GM18868 (cell line): ENCODE measurements around the gene LHX3.

ENCODE experiments used
- ATAC-seq: cut with Tn5 transposase; IDR thresholded peaks from one replicate; pipeline ENCODE4 v1.9.1; 2021; ENCODE audit warnings: mild to moderate bottlenecking, moderate library complexity; ENCODE audit not compliant: unreplicated experiment

LHX3 gene

DNA sequence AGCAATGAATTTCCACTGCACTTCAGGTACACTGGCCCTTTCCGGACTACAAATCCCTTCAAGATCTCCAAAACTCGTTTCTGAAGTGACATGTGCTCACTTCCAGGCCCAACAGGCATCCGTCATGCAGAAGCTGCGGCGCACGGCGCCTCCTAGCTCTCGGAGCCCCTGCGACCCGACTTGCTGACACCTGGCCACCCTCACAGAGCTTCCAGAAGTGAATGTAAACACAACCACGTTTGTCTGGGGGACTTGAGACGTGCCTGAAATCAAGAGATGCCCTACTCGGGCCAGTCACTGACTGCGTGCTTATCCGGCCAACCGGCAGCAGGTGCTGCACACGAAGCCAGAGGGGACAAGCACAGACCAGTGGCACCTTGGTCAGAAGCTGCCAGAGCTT is 4.9 kb upstream of the LHX3 start:
- no peak for ATAC-seq

DNA sequence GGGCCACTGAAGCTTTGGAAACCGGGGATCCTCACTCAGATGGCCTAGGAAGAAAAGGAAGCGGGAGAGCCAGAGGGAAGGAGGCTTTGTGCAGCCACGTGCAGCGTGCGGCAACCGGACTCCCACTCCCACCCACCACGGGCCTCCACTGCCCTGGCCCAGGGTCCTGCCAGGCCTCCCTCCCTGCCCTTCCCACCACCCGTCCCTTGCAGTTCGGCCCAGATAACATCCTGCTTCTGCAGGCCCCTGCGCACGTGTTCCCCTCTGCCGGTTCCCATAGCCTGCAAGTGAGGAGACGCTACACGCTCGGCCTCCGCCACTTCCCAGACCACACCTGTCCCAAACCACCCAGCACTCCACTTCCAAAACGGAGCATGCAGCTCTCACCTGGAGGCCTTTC is 4.3 kb upstream of the LHX3 start:
- ATAC-seq: no peak

DNA sequence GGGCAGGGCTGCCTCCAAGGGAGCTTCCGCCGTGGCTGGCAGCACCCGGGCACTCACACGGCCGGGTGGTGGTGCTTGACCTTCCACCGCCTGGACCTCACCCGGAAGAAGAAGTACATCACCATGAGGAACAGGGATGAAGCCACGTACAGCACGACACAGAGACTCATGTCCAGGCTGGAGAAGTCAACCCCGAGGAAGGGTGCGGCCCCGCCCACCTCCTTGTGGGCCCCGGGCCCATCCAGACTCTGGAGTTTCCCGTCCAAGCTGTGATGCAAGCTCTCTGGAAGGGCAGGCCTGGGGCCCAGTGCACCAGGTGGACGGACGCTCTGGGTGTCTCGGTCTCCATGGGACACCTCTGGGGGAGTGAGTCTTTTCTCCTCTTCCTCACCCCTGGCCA is 3.7 kb upstream of the LHX3 start:
- ATAC-seq: no peak

DNA sequence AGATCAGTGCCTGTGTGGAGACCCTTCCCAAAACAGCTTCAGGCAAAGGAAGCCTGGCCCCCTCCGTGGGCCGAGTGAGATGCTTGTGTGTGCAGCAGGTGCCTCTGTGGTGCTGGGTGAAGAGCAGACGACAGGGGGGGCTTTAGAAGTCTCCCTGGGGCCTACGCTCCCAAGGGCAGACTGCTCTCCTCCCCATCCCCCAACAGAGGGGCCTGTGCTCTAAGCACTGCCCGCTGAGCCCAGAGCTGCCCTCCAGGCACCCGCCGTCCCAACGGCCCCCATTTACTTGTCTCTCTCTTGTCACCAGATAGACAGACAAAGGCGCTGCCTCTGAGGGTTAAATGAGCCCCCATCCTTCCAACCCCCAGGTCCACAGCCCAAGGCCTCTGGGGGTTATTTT is 2.7 kb upstream of the LHX3 start:
- no peak for ATAC-seq

DNA sequence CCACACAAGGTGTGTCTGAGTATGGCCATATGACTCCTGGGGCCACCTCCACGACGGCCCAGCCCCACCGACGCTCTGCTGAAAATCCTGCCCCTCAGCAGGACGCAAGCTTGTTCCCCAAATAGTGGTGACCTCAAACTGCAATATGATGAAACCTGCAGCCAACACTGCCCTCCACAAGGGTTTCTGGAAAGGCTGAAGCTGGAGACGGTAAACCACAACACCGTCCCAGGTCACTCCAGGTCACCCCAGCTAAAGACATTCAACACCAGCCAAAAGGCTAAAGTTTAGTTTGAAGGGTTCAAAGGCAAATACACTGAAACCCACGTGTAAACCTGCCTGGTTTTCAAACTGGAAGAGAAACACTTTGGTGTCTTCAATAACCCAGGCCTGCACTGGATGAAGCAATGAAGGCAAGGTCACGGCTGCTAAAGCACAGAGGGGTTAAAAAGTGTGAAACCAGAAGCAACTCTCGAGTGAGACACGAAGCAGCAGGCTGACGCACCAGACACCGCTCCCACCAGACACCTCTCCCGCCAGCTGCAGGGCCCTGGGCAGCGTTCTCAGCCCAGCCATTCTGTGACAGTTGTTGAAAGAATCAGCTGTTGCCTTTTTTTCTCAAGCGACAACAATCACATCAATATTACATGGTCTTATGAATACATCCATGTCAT is 1.8 kb upstream of the LHX3 start:
- ATAC-seq: no peak

DNA sequence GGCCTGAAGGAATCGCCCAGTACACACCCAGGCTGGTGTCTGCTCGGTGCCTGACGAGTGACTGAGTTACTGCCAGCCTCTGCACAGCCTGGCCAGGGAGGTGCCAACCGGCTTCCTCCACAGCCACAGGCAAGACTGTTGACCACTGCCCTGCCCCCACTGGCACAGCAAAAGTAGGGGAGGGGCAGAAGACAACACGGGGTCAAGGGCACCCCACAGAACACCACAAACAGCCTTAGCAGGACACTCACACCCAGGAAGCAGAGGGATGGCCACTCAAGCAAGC is 722 bp upstream of the LHX3 start:
- ATAC-seq: no peak

DNA sequence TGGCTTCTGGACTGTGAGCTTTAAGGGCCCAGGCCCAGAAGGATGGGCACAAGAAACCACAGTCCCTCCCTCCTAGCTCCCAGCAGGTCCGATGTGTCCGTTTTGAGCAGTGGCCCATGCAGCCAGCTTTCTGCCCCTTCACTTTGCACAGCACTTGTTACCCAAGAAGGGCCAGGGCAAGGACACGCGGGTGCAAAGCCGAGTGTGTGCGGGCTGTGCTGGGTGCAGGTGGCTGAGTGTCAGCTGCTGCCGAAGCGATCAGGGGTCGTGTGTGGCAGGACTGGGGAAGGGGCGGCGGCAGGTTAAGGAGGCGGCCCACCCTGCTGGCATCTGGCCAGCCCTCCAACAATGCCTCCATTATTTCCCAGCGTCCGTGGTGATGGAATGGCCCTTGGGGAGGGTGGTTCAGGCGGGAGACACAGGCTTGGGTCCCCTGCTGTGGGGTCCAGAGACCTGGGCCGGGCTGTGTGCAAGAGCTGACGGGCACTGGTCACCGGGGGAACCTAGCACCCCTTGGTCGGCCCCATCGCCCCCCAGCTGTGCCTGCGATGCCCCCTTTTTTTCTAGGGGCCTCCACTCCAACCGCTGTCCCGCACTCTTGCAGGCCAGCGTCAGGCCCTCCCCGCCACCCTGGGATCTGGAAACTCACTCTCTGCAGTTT is 653 bp downstream of the LHX3 start:
- ATAC-seq: no peak

DNA sequence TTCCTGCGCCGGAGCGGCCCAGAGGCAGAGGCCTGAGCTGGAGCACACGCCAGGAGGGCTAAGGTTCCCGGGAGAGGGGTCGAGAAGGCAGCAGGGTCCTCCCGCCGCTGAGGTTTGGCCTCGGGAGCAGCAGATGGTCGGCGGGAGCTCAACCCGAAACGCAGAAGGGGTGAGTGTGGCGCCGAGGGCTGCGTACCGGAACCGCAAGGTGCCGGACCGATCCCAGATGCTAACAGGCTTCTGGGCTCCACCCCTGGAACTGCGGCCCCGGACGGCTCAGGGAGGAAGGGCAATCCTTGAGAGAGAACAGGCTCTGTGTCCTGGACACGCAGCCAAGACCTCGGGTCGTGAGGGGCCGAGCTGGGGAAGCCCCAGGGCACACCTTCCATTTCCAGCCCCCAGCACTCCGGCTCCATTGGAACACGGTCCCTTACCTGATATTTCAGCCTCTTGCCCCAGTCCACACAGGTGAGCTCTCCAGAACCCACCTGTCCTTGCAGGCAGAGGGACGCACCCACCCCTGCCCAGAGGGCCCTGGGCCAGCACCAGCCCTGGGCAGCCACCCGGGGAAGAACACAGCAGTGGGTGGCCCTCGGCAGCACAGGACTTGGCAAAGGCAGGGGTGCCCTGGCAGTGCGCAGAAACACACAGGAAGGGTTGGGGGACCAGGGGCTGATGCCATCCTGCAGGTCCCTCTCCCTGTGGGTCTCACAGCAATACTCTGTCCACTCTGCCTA is 1.4 kb downstream of the LHX3 start:
- no peak for ATAC-seq

DNA sequence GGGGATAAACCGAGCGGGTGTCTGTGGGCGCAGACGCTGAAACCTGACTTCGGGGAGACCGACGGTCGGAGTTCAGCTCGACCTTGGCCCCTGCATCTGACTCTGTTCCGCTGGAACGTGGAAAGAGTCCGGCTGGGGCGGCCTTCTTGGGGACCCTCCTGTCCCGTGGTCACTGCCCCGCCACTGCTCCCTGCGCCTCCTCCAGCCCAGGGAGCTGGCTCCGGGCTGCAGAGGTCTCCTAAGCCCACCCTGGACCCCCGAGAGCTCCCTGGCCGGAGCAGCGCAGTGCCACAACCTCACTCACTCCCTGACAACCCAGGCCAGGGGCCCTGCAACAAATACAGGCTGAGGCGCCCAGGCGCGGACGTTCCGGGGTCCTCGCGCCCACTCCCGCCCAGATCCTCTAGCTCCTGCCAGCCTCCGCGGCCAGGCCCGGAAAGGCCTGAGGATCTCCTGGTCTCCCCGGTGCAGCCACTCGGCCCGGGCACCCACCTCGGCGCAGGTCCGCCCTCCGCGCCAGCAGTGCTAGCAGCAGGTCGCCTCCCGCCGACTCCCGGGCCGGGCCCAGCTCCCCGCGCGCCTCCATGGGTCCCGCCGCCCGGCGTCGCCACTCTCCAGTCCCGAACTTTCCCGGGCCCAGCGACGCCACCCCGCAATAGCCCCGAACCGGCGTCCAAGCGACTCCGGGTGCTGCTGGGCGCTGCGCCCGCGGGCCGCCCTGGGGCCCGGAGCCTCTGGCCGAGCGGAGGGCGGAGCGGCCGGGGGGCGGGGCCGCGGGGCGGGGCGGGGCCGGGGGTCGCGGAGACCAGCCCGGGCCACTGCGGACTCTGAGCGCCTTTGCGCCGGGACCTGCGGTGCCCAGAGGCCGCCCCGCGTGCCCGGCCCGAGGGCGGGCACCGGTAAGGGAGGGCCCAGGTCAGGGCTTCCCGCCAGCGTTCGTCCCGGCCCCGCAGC is 2.2 kb downstream of the LHX3 start:
- ATAC-seq: no peak

DNA sequence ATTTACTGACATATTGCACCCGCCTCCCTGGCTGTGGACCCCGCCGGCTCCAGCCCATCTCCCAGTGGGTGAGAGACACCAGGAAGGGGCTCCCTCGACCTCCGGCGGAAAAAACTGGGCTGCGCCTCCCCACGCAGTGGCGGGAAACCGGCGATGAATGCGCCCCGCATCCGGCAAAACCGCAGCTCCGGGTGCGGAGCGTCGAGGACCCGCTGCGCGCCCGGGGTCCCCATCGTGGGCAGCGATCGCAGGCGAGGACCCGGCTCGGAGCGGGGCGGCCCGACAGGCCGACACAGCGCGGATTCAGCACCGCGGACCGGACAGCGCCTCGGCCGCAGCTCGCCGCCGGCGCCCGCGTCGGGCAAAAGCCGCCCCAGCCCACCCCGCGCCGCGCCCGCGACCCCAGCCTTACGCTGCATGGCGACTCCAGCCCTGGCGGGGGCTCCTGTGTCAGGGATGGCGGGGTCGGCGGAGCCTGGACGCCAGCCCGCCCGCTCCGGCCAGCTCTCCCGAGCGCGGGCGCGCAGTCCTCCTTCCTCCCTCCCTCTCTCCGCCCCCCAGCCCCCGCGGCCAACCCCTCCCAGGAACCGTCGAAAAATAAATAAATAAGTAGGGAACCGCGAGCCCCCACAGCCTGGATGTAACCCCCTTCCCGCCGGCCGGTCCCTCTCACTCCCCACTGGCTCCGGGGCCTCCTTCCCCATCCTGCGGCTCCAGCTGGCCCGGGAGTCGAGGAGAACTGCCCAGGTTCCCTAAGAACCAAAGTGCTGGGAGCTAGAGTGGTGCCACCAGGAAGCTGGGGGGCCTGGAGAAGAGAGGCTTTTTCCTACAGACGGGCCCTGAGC is 3.1 kb downstream of the LHX3 start:
- no peak for ATAC-seq

DNA sequence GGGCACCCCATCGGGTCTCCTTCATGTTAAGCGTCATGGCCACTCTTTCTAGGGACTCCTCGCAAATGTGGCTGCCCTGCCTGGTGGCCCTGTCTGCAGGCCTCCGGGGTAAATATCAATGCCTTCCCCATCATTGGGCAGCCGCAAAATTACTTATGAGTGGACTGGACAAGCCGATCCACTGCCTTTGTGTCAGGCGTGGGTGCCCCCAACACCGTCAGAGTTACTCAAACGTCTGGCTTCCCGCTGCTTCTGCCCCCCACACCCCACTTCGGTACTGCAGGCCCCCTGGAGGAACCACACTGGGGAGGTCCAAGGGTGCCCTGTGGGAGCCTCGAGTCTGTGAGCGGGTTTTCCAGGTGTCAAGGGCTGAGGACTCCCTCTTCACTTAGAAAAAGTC is 3.8 kb downstream of the LHX3 start:
- ATAC-seq: no peak

DNA sequence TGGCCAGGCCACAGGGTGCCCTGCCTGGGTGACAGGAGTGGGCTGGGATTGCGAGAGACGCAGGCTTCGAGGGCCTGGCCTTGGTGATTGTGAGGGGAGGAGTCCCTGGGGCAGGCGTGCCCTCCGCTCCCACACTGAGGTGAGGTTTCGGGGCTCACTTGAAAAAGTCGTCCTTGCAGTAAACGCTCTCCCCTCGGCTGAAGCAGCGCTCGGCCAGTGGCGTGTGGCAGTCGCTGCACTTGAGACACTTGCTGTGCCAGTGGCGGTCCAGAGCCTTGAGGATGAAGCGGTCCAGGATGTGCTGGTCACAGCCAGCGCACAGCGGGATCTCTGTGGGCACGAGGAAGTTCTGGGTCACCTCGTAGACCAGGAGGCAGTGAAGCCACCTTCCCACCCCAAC is 4.5 kb downstream of the LHX3 start:
- ATAC-seq: no peak

DNA sequence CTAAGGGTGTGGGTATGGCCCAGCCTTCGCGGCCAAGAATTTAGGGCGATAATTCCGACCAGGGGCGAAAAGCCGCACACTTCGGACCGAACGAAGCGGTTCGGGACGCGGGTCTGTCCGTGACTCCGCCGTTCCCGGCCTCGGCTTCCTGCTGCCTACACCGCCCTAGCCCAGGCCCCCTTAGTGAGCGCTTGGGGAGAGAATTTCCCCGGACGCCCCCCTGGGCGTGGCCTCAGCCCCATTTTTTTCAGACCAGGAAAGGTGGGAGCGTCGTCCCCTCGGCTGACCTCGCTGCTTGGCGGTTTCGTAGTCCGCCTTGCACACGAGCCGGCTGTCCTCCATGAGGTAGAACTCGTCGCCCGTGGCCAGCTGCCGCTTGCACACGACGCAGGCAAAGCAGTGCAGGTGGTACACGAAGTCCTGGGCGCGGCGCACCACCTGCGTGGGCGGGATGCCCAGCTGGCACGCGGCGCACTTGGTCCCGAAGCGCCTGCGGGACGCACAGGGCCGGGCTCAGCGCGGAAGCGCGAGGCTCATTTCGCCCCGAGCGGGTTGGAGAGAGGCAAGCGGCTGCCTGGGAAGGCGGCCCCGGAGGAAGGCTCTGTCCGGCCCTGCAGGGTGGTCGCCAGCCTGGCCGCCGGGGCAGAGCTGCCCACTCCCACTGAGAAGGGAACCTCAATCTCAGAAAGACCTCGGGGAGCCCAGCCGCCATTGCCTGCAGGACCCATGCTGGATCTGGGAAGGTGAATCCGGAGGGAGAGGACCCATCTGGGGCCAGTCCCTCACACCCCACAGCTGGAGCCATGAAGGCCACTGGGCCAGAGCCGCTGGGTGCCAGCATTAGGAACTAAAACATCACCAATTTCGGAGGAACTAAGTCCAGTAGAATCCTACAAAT is 5.3 kb downstream of the LHX3 start:
- no peak for ATAC-seq

DNA sequence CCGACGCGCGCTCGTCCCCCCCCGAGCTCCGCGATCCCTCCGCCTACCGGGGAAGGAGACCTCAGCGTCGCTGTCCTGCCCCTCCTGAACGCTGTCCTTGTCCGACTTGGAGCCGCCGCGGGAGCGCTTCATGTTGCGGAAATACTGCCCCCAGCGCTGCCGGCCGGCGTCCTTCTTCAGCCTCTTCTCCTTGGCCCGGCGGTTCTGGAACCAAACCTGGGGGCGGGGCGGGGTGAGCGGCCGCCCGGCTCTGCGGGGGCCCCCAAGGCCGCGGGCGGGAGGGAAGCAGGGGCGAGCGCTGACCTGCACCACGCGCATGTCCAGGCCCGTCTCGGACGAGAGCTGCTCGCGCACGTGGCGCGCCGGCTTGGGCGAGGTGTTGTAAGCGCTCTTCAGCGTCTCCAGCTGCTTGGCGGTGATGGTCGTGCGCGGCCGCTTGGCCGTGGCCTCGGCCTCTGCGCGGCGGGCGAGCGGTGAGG is 6.3 kb downstream of the LHX3 start:
- ATAC-seq: no peak

DNA sequence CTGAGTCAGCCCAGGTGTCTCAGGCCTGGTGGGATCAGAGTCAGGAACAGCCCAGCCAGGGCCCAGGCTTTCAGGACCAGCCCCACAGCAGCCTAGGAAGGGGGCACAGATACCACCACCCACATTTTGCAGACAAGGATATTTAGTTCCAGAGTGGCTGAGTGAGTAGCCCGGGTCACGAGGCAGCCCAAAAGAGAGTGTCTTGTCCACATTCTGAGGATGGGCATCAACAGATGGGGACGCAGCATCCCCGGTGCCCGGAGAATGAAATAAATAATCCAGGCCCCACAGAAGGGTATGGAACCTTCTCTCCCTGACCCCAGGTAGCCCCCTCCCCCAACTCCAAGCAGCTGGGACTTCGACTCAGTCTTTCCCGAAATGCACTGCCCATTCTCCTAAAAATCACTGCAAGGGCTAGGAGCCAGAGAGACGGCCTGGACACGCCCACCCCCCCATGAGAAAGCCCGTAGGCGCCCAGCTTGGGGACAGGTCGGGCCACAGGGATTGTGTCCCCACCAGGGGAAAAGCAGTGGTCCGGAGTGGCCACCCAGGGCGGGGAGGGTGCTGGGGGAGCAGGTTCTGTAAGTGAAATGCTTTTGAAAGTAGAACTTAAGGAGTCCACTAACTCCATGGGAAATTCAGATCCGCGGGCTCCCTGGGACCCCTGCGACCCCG is 6.9 kb downstream of the LHX3 start:
- no peak for ATAC-seq

DNA sequence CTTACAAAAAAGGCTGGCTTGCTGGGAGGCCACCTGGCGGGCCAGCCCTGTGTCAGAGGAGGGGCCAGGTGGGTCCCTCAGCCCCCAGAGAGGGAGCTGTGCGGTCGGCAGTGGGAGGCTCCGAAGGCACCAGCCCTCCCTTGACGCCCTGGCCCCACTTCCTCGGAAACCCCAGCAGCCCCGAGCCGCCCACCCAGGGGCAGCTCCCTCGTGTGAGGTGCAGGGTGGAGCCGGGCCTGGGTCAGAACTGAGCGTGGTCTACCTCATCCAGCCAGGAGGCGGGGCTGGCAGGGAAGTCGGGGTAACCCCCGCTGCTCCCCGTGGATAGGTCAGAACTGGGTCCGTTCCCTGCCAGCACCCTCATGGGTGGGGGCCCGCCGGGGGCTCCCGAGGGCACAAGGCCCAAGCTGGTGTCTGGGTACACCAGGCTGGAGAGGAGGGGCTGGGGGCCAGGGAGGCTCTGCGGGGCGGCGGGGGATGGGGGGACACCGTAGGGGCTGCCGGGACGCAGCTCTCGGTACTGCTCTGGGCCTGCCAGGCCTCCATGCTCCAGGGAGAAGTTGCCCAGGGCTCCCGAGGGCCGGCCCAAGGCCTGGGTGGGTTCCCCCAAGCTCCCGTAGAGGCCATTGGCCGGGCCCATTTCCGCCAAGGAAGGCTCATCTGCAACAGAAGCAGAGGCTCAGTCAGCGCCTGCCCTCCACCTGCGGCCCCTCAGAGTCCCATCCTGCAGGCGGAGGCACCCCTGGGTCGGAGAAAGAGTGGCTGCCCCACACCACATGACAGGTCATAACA is 7.6 kb downstream of the LHX3 start:
- ATAC-seq: no peak

DNA sequence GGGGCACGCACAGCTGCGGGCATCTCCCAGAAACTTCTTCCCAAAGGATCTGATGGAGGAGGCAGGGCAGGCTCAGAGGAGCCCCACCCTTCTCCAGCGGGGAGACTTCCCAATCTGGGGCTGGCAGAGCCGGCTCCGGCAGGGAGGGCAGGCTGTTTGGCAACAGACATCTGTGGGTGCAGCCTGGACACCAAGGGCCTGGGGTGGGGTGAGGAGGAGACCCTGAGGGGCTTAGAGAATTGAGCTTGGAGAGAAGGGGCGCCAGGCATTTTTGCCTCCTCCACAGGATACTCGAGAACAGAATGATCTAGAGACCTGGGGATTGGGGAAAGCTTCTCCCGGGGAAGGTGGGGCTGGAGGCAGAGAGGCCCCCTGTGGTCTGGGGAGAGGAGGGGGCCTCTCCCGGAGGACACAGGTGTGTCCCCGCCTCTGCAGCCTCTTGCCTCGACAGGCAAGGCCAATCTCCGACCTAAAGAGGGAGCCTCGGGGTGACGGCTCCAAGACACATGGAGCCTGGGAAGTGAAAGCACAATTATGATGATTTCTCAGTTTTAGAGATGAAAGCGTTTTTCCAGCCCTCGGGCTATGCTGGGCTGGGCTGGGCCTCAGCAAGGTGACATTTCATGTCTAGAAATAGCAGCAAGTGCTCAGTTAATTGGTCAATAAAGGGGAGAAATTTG is 8.4 kb downstream of the LHX3 start:
- no peak for ATAC-seq
